IMR-90 (cell line): ENCODE data around the gene TEP1. TPM values are rescaled to one million over a fixed set of nuclear protein-coding genes. Genes with fewer than 3 reads are reported as not detected.

Experiments
- ATAC-seq: fragments of 200-7000 bp; cut with Tn5 transposase; 2 replicates; pipeline ENCODE4 v1.9.1; 2020; ENCODE audit warnings: low read depth, mild to moderate bottlenecking, moderate library complexity
- BruUV-seq: library from RNA; stranded (reverse); fragments of 400-500 nt; replicated peaks from 2 replicates; lab custom pipeline; 2021; lab: Mats Ljungman, UMichigan
- CTCF ChIA-PET: fragments of 300-600 bp; formaldehyde crosslinking; extraction: SDS; loops from one replicate; lab custom pipeline; 2021; ENCODE audit warnings: antibody characterized with exemption; lab: Yijun Ruan, JAX
- POLR2A ChIA-PET: fragments of 300-600 bp; sonication (Branson Sonifier 250); formaldehyde crosslinking; loops from one replicate; lab custom pipeline; 2022; ENCODE audit warnings: antibody characterized with exemption; ENCODE audit not compliant: unreplicated experiment; lab: Charles Lee
- DNase-seq: peaks from one replicate; pipeline ENCODE4 v3.0.0; 2013
- H2AFZ ChIP-seq: replicated peaks from 2 replicates; pipeline ENCODE3; 2013; ENCODE audit warnings: low read length, mild to moderate bottlenecking; ENCODE audit not compliant: poor library complexity
- H2AK5ac ChIP-seq: 2 replicates; pipeline ENCODE4 v1.6.1; 2013; ENCODE audit warnings: low read depth, low read length, inconsistent platforms
- H2AK9ac ChIP-seq: replicated peaks from 2 replicates; pipeline ENCODE3; 2013; ENCODE audit warnings: mild to moderate bottlenecking, low read depth, low read length, moderate library complexity; ENCODE audit not compliant: poor library complexity
- H2BK120ac ChIP-seq: 2 replicates; pipeline ENCODE4 v1.6.1; 2013; ENCODE audit warnings: low read depth, low read length, inconsistent platforms
- H2BK15ac ChIP-seq: 3 replicates; pipeline ENCODE4 v1.6.1; 2013; ENCODE audit warnings: low read depth, low read length, inconsistent platforms
- H2BK20ac ChIP-seq: 2 replicates; pipeline ENCODE4 v1.6.1; 2013; ENCODE audit warnings: low read depth, mild to moderate bottlenecking, inconsistent platforms, low read length, moderate library complexity
- H2BK5ac ChIP-seq: 2 replicates; pipeline ENCODE4 v1.6.1; 2013; ENCODE audit warnings: mild to moderate bottlenecking, low read depth, low read length, inconsistent platforms; ENCODE audit not compliant: poor library complexity, severe bottlenecking
- H3K14ac ChIP-seq: replicated peaks from 2 replicates; pipeline ENCODE4 v1.6.1; 2013; ENCODE audit warnings: low read depth, low read length, inconsistent platforms
- H3K18ac ChIP-seq: 2 replicates; pipeline ENCODE4 v1.6.1; 2013; ENCODE audit warnings: low read depth, low read length, control low read depth
- H3K23ac ChIP-seq: 2 replicates; pipeline ENCODE4 v1.6.1; 2013; ENCODE audit warnings: low read depth, low read length, inconsistent platforms
- H3K27ac ChIP-seq: 2 replicates; pipeline ENCODE4 v1.5.1; 2013; ENCODE audit warnings: mild to moderate bottlenecking, control low read depth, low read length; ENCODE audit not compliant: insufficient read depth
- H3K27me3 ChIP-seq: 2 replicates; pipeline ENCODE4 v1.6.1; 2013; ENCODE audit warnings: low read length; ENCODE audit not compliant: control insufficient read depth, insufficient read depth
- H3K36me3 ChIP-seq: 2 replicates; pipeline ENCODE4 v1.6.1; 2013; ENCODE audit warnings: low read length, mixed read lengths; ENCODE audit not compliant: control insufficient read depth, insufficient read depth
- H3K4ac ChIP-seq: 2 replicates; pipeline ENCODE4 v1.6.1; 2013; ENCODE audit warnings: low read depth, low read length, inconsistent platforms
- H3K4me1 ChIP-seq: 2 replicates; pipeline ENCODE4 v1.6.1; 2013; ENCODE audit warnings: low read length, mixed read lengths; ENCODE audit not compliant: control insufficient read depth, insufficient read depth
- H3K4me2 ChIP-seq: 2 replicates; pipeline ENCODE4 v1.6.1; 2013; ENCODE audit warnings: low read depth, mild to moderate bottlenecking, control low read depth, low read length, moderate library complexity
- H3K4me3 ChIP-seq: 2 replicates; pipeline ENCODE4 v1.5.1; 2013; ENCODE audit warnings: low read depth, mild to moderate bottlenecking, control low read depth, low read length, moderate library complexity; ENCODE audit not compliant: insufficient read depth
- H3K56ac ChIP-seq: 2 replicates; pipeline ENCODE4 v1.6.1; 2013; ENCODE audit warnings: low read length, inconsistent platforms; ENCODE audit not compliant: insufficient read depth; ENCODE audit errors: extremely low read depth
- H3K79me1 ChIP-seq, 2 experiments: 2 replicates each; pipeline ENCODE4 v1.6.1; 2013; ENCODE audit warnings: low read length in 2 of 2, inconsistent platforms in 1 of 2, low read depth in 1 of 2
- H3K9ac ChIP-seq: 2 replicates; pipeline ENCODE4 v1.6.1; 2013; ENCODE audit warnings: low read depth, low read length, control low read depth
- H3K9me1 ChIP-seq: 2 replicates; pipeline ENCODE4 v1.6.1; 2013; ENCODE audit warnings: low read length, inconsistent platforms; ENCODE audit not compliant: insufficient read depth
- H3K9me3 ChIP-seq: 2 replicates; pipeline ENCODE4 v1.6.1; 2013; ENCODE audit warnings: low read length; ENCODE audit not compliant: control insufficient read depth, insufficient read depth
- H4K20me1 ChIP-seq: 2 replicates; pipeline ENCODE4 v1.6.1; 2013; ENCODE audit warnings: low read length, inconsistent platforms; ENCODE audit not compliant: insufficient read depth
- H4K5ac ChIP-seq: 2 replicates; pipeline ENCODE4 v1.6.1; 2013; ENCODE audit warnings: mild to moderate bottlenecking, low read depth, low read length, control low read depth
- H4K8ac ChIP-seq, 2 experiments: 2 replicates each; pipeline ENCODE4 v1.6.1; 2013; ENCODE audit warnings: low read depth in 2 of 2, low read length in 2 of 2, control low read depth in 1 of 2, inconsistent platforms in 1 of 2
- H4K91ac ChIP-seq: 2 replicates; pipeline ENCODE4 v1.6.1; 2013; ENCODE audit warnings: low read depth, low read length, inconsistent platforms; ENCODE audit not compliant: insufficient read depth
- BHLHE40 ChIP-seq: fragments of 150-350 bp; IDR thresholded peaks from 2 replicates; pipeline ENCODE4 v1.6.1; 2016; ENCODE audit warnings: mild to moderate bottlenecking, low read depth, low read length
- CEBPB ChIP-seq: IDR thresholded peaks from 2 replicates; pipeline ENCODE4 v1.6.1; 2012; ENCODE audit warnings: low read depth, low read length, improper control_type of control experiment
- CHD1 ChIP-seq: IDR thresholded peaks from 2 replicates; pipeline ENCODE4 v1.6.1; 2012; ENCODE audit warnings: low read depth, low read length, improper control_type of control experiment
- CTCF ChIP-seq: conservative IDR thresholded peaks from 2 replicates; pipeline ENCODE4 v1.5.1; 2012; ENCODE audit warnings: mild to moderate bottlenecking, low read depth, low read length, improper control_type of control experiment
- ELK1 ChIP-seq: fragments of 150-350 bp; IDR thresholded peaks from 2 replicates; pipeline ENCODE4 v1.6.1; 2016; ENCODE audit warnings: low read depth, mild to moderate bottlenecking, low read length, moderate library complexity, borderline replicate concordance
- FOS ChIP-seq: fragments of 150-350 bp; IDR thresholded peaks from 2 replicates; pipeline ENCODE4 v1.6.1; 2016; ENCODE audit warnings: low read depth, low read length
- MAFK ChIP-seq: IDR thresholded peaks from 2 replicates; pipeline ENCODE4 v1.6.1; 2012; ENCODE audit warnings: low read depth, low read length, improper control_type of control experiment
- MAZ ChIP-seq: IDR thresholded peaks from 2 replicates; pipeline ENCODE4 v1.6.1; 2012; ENCODE audit warnings: low read depth, mild to moderate bottlenecking, low read length, improper control_type of control experiment, moderate library complexity, borderline replicate concordance
- MXI1 ChIP-seq: IDR thresholded peaks from 2 replicates; pipeline ENCODE4 v1.6.1; 2012; ENCODE audit warnings: low read depth, mild to moderate bottlenecking, low read length, moderate library complexity, borderline replicate concordance
- NFE2L2 ChIP-seq: fragments of 150-350 bp; IDR thresholded peaks from 2 replicates; pipeline ENCODE4 v1.6.1; 2016; ENCODE audit warnings: low read depth, mild to moderate bottlenecking, low read length
- POLR2A ChIP-seq: IDR thresholded peaks from 2 replicates; pipeline ENCODE4 v1.6.1; 2012; ENCODE audit warnings: mild to moderate bottlenecking, low read depth, low read length
- RAD21 ChIP-seq: IDR thresholded peaks from 2 replicates; pipeline ENCODE4 v1.6.1; 2012; ENCODE audit warnings: low read length, improper control_type of control experiment
- RCOR1 ChIP-seq: IDR thresholded peaks from 2 replicates; pipeline ENCODE4 v1.6.1; 2012; ENCODE audit warnings: mild to moderate bottlenecking, low read length, improper control_type of control experiment; ENCODE audit not compliant: insufficient replicate concordance
- RFX5 ChIP-seq: IDR thresholded peaks from 2 replicates; pipeline ENCODE4 v1.8.0; 2012; ENCODE audit warnings: low read depth, mild to moderate bottlenecking, low read length, moderate library complexity
- SMC3 ChIP-seq: fragments of 150-350 bp; IDR thresholded peaks from 2 replicates; pipeline ENCODE4 v1.6.1; 2016; ENCODE audit warnings: low read depth, mild to moderate bottlenecking, antibody characterized with exemption, low read length, moderate library complexity
- WGBS, 2 experiments: methylation state at CpG; one replicate each; pipeline versions ENCODE4 v1.1.5 to v1.1.7; 2013; ENCODE audit warnings: missing lambda C conversion rate in 2 of 2; ENCODE audit not compliant: insufficient read length in 1 of 2; ENCODE audit errors: extremely low coverage in 2 of 2; 5-methylcytosine and 5-hydroxymethylcytosine counted together
- dilution Hi-C: fragments of 300-500 bp; cut with HindIII; formaldehyde crosslinking; loops from one replicate; pipeline ENCODE4 v1.14.3; 2018; ENCODE audit warnings: low sequenced_read_pairs; ENCODE audit not compliant: unreplicated experiment
- in situ Hi-C: fragments of 300-500 bp; cut with MboI; formaldehyde crosslinking; loops from 3 replicates; pipeline ENCODE4 v1.14.3; 2019; ENCODE audit warnings: low sequenced_read_pairs, inconsistent platforms, mixed read lengths
- intact Hi-C: fragments of 100-400 bp; cut with micrococcal nuclease; formaldehyde crosslinking; loops from 2 replicates; pipeline ENCODE4 v1.10.0; 2022
- polyA plus RNA-seq, 3 experiments: library from polyadenylated mRNA; depleted of rRNA; stranded (reverse); fragments of >200 nt; gene quantifications; 2 replicates each; pipeline ENCODE4 v1.2.3, GENCODE V29; 2012; ENCODE audit warnings: low replicate concordance in 1 of 3
- total RNA-seq: library from RNA; depleted of rRNA; stranded (reverse); fragments of >200 nt; gene quantifications from 2 replicates; pipeline ENCODE4 v1.2.3, GENCODE V29; 2012
- TF ChIP-seq, protein P1 (sequence below): fragments of 150-350 bp; IDR thresholded peaks from 2 replicates; pipeline ENCODE4 v1.6.1; 2017; ENCODE audit warnings: mild to moderate bottlenecking, antibody characterized with exemption, low read length, low read depth

Gene TEP1
- total and polyA plus RNA-seq, 2 of the 4 experiments (the other 2 are of a cell fraction) = 10.7 to 12.4 TPM

DNA sequence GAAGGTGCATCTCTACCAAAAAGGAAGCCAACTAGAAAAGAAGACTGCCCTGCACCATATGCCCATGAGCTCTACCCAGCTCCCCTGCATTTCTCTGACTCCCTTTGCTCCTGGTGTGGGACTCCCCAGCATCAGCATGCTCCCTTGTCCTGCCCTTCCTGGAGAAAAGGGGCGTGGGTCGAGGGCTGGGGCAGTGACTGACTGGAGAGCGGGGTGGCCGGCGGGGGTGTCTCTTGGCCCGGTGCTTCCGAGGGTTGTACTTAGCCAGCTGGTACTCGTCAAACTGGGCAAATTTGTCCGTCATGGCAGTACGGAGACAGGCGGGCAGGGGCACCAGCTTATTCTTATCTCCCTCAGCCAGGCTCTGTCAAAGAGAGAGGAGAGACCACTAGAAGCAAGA is 9.8 kb downstream of the TEP1 start:
- no peak overlapping the region for H2BK120ac ChIP-seq
- no peak overlapping the region for H3K4ac ChIP-seq
- no TSS peak for BruUV-seq
- H3K27me3 ChIP-seq = no peaks in the 10 kb centered on the region
- peaks cover 57% of the 10 kb centered on the region for H3K36me3 ChIP-seq
- peaks cover 8% of the 10 kb centered on the region; the same call in 1 of the 2 replicates for H3K9me1 ChIP-seq
- H3K79me1 ChIP-seq = peaks cover 6 to 31% of the 10 kb centered on the region in 2 experiments; a peak in 3 of 4 replicates
- no peak overlapping the region for H3K23ac ChIP-seq
- no peak overlapping the region for H3K27ac ChIP-seq
- ChIA-PET POLR2A (no interaction called here), CTCF (interaction anchor here (1.5 kb wide), 1 partner anchor 12 kb away, joined by 4 read pairs; no protein-coding TSS in a partner anchor)
- H4K91ac ChIP-seq = no peak overlapping the region
- in situ Hi-C loops (no loop called here), intact Hi-C loops (no loop called here), dilution Hi-C loops (no loop called here)
- no peak overlapping the region for H4K5ac ChIP-seq
- no peak overlapping the region for H3K4me3 ChIP-seq
- no peak overlapping the region for H2BK20ac ChIP-seq
- H3K14ac ChIP-seq = no peak overlapping the region
- H4K8ac ChIP-seq = no peak overlapping the region
- H4K20me1 ChIP-seq = no peaks in the 10 kb centered on the region
- H3K9me3 ChIP-seq = no peaks in the 10 kb centered on the region
- H2AK5ac ChIP-seq = no peak overlapping the region
- ATAC-seq = no peak
- no peak overlapping the region for H3K18ac ChIP-seq
- no peak overlapping the region for H3K4me2 ChIP-seq
- no peak overlapping the region for H2BK15ac ChIP-seq
- H3K4me1 ChIP-seq = no peaks in the 10 kb centered on the region
- no peak overlapping the region for H2AFZ ChIP-seq
- no peak for TF ChIP-seq CEBPB
- TF ChIP-seq ELK1 = no peak
- TF ChIP-seq MAFK = no peak
- no peak for TF ChIP-seq MAZ
- no peak for TF ChIP-seq BHLHE40
- no peak for TF ChIP-seq SMC3
- TF ChIP-seq, protein P1, sequence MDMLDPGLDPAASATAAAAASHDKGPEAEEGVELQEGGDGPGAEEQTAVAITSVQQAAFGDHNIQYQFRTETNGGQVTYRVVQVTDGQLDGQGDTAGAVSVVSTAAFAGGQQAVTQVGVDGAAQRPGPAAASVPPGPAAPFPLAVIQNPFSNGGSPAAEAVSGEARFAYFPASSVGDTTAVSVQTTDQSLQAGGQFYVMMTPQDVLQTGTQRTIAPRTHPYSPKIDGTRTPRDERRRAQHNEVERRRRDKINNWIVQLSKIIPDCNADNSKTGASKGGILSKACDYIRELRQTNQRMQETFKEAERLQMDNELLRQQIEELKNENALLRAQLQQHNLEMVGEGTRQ = no peak
- no peak for TF ChIP-seq FOS
- no peak for TF ChIP-seq CTCF
- no peak for TF ChIP-seq RCOR1
- TF ChIP-seq NFE2L2 = no peak
- no peak for TF ChIP-seq POLR2A
- no peak for TF ChIP-seq RAD21
- no peak for TF ChIP-seq MXI1
- TF ChIP-seq RFX5 = no peak
- TF ChIP-seq CHD1 = no peak
- H2BK5ac ChIP-seq = no peak overlapping the region
- WGBS, 2 experiments = 73% methylated on average over 4 of the region's 11 CpGs; no CpG with 5 or more reads in 1 of the 2 experiments
- no peak overlapping the region for H3K56ac ChIP-seq
- H2AK9ac ChIP-seq = no peak overlapping the region
- no peak overlapping the region for H3K9ac ChIP-seq
- DNase-seq = no peak
